Stomach (tissue), 4 donors: ENCODE results near the gene IL17A.

Experiments
- POLR2A ChIP-seq, 4 donors: fragments of 450-650 bp; IDR thresholded peaks; one replicate each; pipeline ENCODE4 v1.6.1; 2016; ENCODE audit warnings: antibody characterized with exemption in 4 of 4, control low read depth in 2 of 4, mild to moderate bottlenecking in 1 of 4, moderate library complexity in 1 of 4
- POLR2AphosphoS5 ChIP-seq, 3 donors: sonication (generic); formaldehyde crosslinking; IDR thresholded peaks; one replicate each; pipeline ENCODE4 v1.6.1; 2016; ENCODE audit warnings: antibody characterized with exemption in 3 of 3
- TF ChIP-seq, protein P1 (sequence below), 7 experiments: fragments of 450-650 bp in 4 of 7; fragments of 200-600 bp in 3 of 7; sonication (generic) in 3 of 7; IDR thresholded peaks; one replicate each; pipeline ENCODE4 v1.5.1; 2016 to 2019; ENCODE audit warnings: antibody characterized with exemption in 7 of 7, control low read depth in 2 of 7, mild to moderate bottlenecking in 1 of 7

DNA sequence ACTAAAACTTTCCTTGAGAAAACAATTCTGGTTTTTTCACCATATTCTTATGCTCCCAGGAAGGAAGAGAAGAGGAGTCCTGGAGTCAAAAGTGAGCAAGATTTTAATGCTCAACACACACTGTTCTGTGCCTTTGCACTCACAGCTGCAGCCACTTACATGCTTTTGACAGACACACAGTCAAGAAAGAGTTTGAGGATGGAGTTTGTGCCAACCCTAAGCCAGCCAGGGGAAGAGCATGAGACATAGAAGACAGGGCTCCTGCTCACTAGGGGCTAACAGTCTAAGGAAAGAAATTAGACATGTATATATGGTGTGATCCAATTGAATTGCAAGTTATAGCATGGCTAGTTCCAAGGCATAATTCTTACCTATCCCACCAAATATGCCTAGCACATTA, 37.1 kb upstream of the IL17A start:
- TF ChIP-seq POLR2AphosphoS5 (IDR thresholded peaks at IDR 0.05) (no peak), POLR2A (IDR thresholded peaks at IDR 0.05) (no peak)
- TF ChIP-seq, protein P1, sequence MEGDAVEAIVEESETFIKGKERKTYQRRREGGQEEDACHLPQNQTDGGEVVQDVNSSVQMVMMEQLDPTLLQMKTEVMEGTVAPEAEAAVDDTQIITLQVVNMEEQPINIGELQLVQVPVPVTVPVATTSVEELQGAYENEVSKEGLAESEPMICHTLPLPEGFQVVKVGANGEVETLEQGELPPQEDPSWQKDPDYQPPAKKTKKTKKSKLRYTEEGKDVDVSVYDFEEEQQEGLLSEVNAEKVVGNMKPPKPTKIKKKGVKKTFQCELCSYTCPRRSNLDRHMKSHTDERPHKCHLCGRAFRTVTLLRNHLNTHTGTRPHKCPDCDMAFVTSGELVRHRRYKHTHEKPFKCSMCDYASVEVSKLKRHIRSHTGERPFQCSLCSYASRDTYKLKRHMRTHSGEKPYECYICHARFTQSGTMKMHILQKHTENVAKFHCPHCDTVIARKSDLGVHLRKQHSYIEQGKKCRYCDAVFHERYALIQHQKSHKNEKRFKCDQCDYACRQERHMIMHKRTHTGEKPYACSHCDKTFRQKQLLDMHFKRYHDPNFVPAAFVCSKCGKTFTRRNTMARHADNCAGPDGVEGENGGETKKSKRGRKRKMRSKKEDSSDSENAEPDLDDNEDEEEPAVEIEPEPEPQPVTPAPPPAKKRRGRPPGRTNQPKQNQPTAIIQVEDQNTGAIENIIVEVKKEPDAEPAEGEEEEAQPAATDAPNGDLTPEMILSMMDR (IDR thresholded peaks at IDR 0.05) = no peak
